GM21360 (cell line): ENCODE measurements around the gene ABCF2.
A peak's percentile ranks its signal among the peaks of the same experiment; 100 is the strongest.

Experiments
- ATAC-seq: cut with Tn5 transposase; IDR thresholded peaks from one replicate; pipeline ENCODE4 v1.9.1; 2021; ENCODE audit warnings: mild to moderate bottlenecking, moderate library complexity; ENCODE audit not compliant: unreplicated experiment

ABCF2 gene

GRCh38 chr7:151226875-151227782 is at the start of gene ABCF2:
TSS of gene ABCF2 (minus strand) at chr7:151227205. CDS start at chr7:151226458, 747 bp downstream.
- ATAC-seq = peak; percentile 98

GRCh38 chr7:151275813-151276577 is 49.0 kb upstream of the ABCF2 start:
- ATAC-seq = no peak

- ATAC-seq = no peak
These were observed 48.2 kb upstream of the ABCF2 start for GRCh38 chr7:151274936-151275812.

GRCh38 chr7:151274396-151274795 is 47.4 kb upstream of the ABCF2 start:
- ATAC-seq = no peak

- ATAC-seq = no peak
These were observed 46.8 kb upstream of the ABCF2 start for GRCh38 chr7:151273651-151274390.

GRCh38 chr7:151272877-151273276 is 45.9 kb upstream of the ABCF2 start:
- no peak for ATAC-seq

GRCh38 chr7:151272405-151272804 is 45.4 kb upstream of the ABCF2 start:
- ATAC-seq = no peak

GRCh38 chr7:151271699-151272355 is 44.8 kb upstream of the ABCF2 start:
- ATAC-seq = no peak

GRCh38 chr7:151269511-151269910 is 42.5 kb upstream of the ABCF2 start:
- ATAC-seq = no peak

GRCh38 chr7:151265351-151265931 is 38.4 kb upstream of the ABCF2 start:
- ATAC-seq = no peak

- no peak for ATAC-seq
These were observed 37.6 kb upstream of the ABCF2 start for GRCh38 chr7:151264615-151265014.

GRCh38 chr7:151261529-151261928 is 34.5 kb upstream of the ABCF2 start:
- ATAC-seq = no peak

GRCh38 chr7:151260883-151261282 is 33.9 kb upstream of the ABCF2 start:
- no peak for ATAC-seq

- ATAC-seq = no peak
These were observed 33.5 kb upstream of the ABCF2 start for GRCh38 chr7:151260471-151260870.

- no peak for ATAC-seq
These were observed 31.0 kb upstream of the ABCF2 start for GRCh38 chr7:151257990-151258389.

GRCh38 chr7:151256410-151257045 is 29.5 kb upstream of the ABCF2 start:
- ATAC-seq = no peak

GRCh38 chr7:151255390-151255789 is 28.4 kb upstream of the ABCF2 start:
- no peak for ATAC-seq

- ATAC-seq = no peak
These were observed 27.8 kb upstream of the ABCF2 start for GRCh38 chr7:151254851-151255250.

- ATAC-seq = no peak
These were observed 27.3 kb upstream of the ABCF2 start for GRCh38 chr7:151254316-151254715.
